ENCODE measurements around the gene NAV2.

The NAV2 gene

DNA sequence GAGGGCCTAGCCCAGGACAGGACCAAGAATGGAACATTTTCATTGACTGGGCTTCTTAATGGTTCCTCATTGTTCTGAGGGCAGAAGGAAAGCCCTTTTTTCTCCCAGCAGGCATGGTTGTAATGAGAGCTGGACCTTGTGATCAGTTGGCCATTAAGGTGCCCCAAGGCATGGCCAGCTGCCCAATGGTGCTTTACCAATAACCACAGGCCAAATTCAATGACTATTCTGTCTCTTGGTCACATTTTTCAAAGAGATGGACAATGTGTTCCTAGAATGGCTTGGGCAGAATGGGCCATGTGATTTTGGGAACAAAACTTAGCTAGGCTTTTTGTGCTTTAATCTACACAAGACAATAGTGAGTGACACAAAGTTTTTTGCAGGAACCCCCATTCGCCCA, 7.3 kb downstream of the NAV2 start:
- no peak for DNase-seq

- no peak for DNase-seq
Observed at GRCh38 chr11:19721176-19721575, 8.5 kb downstream of the NAV2 start.

DNA sequence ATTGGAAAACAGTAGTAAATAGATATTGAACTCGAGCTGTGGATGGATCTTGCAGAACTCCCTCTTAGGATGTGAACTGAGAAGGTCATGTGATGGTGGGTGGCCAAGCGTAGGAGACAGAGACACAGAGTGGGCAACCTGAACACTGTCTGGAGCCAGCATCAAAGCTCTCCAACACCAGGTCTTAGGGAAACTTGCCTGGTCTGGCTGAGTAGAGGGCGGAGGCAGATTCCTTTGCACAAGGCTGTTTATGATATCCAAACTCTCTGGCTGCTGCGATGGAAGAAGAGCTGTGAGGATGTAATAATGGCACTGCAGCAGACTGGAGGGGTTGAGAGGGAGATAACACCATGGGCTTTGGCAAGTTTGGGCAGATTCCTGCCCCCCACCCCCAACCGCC, 10.1 kb downstream of the NAV2 start:
- no peak for DNase-seq

DNA sequence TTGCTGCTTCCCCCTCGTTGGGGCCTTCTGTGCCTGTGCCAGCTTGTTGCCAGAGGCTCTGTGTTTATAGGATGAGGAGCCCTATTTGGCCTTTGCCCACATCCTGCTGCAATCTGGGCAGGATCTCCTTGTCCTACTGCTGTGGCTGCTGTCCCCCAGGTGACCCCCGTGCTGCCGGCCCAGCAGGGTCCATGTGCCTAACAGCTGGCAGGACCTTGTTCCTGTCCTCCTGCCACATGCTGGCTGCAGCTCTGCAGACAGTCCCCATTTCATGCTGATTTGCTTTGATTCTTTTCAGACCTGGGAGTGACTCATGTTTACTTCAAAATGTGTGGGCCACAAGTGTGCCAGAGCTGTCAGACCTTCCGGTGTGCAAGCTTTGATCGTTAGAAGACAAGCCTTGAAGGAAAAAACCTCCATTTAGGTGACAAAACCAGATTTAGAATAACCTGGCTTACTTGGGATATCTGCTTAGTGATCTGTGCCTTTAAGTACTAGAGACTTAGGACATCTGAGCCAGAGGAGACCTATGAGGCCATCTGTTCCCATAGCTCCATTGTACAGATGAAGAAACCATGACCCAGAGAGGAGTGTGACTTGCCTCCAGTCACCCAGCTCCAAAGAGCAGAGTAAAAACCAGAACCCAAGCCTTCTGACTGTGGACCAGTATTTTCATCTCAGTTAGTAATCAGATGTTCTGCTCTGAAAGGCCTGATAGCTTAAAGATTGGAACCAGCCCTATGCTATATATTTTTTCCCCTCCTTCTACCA, 11.1 kb downstream of the NAV2 start:
- peak; percentile 62 for DNase-seq

DNA sequence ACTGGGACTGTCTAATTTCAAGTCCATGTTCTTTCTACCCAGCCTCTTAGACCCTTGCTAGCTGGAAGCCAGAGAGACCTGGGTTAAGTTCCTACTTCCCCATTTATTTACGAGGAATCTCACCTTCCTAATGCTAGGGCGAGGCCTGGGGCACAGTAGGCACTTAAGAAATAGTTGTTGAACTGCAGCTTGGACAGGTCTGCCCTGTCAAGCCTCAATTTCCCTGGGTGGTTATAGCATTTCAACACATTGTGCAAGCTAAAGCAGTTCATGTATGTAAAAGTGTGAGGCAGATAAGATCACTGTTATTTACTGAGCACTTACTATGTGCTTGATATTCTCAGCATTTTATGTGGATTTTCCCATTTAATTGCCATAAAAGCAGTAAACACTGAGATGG, 12.1 kb downstream of the NAV2 start:
- no peak for DNase-seq

DNA sequence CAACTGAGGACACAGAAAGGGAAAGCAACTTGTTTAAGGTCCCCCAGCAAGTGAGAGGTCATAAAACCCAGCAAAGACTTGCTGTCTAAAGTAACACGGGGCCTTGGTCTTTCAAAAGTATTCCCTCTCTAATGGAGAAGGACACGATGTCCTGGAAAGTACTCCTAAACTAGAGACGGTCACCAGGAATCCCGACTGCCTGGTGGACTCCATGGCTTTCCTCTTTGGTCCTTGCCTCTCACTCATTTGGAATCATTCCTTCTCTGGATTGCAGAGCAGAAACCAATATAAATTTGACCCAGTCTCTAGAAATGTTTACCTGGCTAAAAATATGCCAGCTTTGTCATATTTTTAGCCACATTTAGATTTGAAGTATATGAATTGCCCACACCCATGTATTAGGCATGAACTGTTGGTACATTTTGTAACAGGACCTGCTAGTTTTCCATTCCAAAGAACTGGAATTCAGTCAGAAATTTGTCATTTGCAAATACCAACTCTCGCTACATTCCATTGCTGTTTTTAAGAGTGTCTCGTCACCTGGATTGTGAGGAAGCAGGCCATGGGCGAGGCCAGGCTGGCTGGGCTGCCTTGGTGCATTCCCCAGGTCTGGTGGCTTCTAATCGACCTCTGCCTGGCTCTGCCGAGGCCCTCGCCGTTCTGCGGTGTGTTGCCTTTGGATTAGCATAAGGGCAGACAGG, 12.9 kb downstream of the NAV2 start:
- no peak for DNase-seq

GRCh38 chr11:19727246-19727645, 14.6 kb downstream of the NAV2 start:
- no peak for DNase-seq

GRCh38 chr11:19728436-19728835, 15.8 kb downstream of the NAV2 start:
- no peak for DNase-seq

GRCh38 chr11:19729141-19729540, 16.5 kb downstream of the NAV2 start:
- DNase-seq: no peak

DNA sequence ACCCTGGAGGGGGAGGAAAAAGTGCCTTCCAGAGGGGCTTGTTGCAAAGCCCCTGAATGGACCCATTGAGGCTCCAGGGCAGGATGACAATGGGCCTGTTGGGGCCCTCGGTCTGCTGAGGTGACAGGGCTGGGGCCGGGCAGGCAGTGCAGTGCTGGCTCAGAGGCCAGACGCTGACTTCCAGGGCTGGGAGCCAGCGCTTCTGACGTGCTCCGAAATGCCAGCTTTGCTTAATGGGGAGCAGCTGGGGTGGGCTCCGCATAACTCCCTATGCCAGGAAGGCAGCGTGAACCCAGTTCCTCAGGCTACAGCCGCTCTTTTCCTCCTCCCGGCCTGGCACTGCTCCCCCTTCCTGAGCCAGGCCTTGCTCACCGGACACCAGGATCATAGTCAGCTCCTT, 17.7 kb downstream of the NAV2 start:
- no peak for DNase-seq

DNA sequence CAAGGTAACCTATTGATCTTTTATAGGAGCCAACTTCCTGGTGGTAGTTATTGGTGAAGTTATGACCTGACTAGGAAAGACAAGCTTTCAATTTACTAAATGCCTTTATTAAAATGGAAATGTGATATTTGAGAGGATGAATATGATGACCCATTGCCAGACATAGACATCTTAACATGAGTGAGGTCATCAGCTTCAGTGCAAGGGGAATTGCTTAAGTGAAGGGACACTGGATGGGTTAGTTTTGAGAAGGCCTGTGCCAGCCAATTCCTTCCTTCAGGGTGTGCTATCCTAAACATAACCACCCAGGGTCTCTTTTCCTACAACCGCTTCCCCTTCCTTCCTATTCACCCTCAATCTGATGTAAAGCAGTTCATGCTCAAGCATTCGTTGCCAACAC, 21.5 kb downstream of the NAV2 start:
- DNase-seq: no peak

DNA sequence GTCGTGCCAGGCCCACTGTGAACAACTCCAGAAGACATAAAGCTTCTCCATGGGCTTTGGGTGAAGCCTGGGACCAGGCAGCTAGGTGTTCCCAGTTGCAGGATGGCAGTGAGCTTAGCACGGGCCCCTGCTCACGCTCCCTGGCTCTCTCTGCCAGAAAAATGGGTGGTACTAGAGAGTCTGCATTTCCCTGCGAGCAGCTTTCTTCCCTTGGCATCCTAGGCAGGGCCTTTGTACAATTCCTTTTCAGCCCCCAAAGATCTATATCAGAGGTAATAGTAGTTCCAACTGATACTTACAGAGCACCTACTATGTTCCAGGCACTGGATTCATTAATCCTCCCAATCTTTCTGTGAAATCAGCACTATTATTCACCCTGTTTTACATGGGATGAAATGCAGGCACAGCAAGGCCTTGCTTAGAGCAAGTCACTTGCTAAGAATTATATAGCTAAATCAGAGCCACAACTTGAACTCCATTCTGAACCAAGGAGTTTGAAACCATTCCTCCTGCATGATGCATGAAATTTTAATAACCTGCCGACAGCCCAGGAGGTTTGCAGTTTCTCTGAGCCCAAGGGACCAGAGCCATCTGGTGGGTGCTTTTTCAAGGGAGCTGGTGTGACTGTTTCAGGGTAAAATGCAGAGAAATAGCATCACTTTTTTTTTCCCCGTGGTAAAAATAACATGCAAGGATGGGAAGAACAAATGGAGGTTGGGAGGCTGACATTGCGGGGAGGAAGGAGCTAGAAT, 22.7 kb downstream of the NAV2 start:
- DNase-seq: no peak

DNA sequence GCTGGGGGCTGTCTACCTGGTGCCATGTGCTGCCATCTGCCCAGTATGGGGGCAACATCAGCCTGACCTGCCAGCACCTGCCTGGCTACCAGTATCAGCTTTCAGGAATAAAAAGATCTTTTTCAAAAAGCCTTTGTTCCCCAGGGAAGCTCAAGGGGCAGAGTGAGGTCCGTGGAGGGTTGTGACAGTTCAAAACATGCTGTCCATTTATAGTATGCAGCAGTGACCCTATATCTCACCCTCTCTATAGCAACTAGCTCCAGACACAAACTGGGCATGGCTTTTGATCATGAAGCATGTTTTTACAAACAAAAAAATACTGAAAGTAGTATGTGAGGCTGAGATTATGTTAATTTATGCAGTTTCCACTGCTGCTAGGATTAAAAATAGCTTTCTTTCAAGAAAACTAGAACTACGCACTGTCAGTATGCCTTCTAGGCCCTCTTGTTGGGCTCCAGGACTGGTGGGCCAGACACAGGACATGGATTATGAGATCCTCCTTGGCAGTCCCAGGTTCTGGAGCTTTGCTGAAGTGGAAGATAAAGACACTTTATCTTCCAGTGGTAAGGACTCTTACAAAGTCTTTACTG, 23.4 kb downstream of the NAV2 start:
- DNase-seq: no peak

DNA sequence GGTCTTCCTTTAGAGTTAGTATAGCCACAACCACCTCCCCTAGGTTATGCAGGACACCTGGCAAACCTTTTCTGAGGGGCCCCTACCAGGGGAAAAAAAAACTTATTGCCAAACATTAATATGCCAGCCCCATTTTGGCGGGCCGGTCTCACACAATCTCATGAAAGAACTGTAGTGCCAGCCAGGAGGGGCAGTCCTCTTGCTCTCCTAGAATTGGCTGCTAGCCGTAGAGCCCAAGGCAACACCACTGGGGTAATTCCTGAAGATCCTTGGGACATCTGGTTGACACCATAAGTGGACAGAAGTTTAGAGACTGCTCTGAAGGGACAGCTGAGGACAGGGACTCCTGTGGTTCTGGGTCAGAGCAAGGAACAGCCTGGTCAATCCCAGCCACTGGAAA, 24.2 kb downstream of the NAV2 start:
- no peak for DNase-seq

- DNase-seq: no peak
Observed at GRCh38 chr11:19737575-19737974, 24.9 kb downstream of the NAV2 start.

- no peak for DNase-seq
Observed at GRCh38 chr11:19738124-19738523, 25.5 kb downstream of the NAV2 start.

- no peak for DNase-seq
Observed at GRCh38 chr11:19739872-19740271, 27.2 kb downstream of the NAV2 start.

GRCh38 chr11:19740586-19740985, 27.9 kb downstream of the NAV2 start:
- DNase-seq: no peak

GRCh38 chr11:19742588-19743292, 30.1 kb downstream of the NAV2 start:
- DNase-seq: peak; percentile 69

- DNase-seq: no peak
Observed at GRCh38 chr11:19743622-19744021, 31.0 kb downstream of the NAV2 start.

DNA sequence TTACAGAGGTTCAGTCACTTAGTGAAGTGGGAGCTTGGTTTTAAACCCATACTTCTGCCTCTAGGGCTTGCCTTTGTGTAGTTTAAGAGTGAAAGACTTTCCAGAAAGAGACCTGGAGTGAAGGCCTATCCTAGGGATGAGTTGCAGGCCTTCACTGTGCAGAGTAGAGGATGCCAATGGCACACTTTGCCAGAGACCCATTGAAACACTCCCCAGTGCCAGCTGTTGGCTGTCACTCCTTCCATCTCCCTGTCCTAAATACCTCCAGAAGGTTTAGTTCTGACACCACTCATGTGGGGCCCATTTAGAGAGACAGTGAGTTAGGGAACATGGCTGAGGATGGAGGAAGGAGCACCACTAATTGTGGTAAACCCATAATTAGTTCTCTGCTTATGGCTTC, 31.5 kb downstream of the NAV2 start:
- no peak for DNase-seq

DNA sequence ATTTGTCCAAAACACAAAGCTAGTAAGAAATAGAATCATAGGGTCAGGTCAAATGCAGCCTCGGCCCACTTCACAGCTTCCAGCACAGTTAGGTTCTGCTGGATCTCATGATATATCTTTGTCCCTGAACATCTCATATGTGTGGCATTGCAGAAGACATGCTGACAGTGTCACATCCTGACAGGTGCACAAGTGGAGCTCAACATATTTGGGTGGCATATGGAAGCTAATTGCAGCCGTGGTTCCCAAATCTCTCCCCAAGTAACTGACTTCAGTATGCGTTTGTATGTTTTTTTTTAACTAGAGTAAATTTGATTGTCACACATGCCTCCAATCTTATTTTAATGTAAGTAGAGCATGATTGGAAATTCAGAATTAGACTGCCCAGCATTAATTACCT, 33.4 kb downstream of the NAV2 start:
- DNase-seq: no peak

DNA sequence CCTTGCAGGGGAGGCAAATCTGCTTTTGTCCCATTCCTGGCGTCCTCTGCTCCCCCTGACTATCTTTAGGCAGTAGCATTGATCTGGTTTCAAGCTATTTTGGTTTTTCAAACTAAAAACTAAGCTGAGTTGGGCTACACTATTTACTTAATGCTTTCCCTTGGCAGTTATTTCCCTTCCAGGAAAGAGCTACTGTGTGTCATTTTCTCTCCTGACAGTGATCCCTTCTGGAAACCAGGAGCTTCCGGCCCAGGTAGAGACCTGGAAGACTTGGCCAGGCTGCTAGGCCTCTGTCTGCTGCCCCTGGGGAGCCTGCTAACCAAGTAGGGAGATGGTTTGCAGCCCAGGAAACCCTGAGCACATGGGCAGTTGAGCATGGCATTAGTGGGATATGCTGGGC, 35.0 kb downstream of the NAV2 start:
- DNase-seq: no peak
